GM12864 (cell line): ENCODE measurements around the gene CFAP46.
"Not testable (repeated sequence)": the region's sequence is repeated elsewhere in the genome, so short reads cannot be mapped to it uniquely, and the experiment has no call there.

Source experiments
- DNase-seq: peaks from one replicate; pipeline ENCODE4 v3.0.0-alpha.2; 2011; ENCODE audit warnings: low read depth
- H3K4me3 ChIP-seq: 2 replicates; pipeline ENCODE4 v1.5.1; 2011; ENCODE audit warnings: mild to moderate bottlenecking, low read depth, low read length, control low read depth
- TF ChIP-seq, protein P1 (sequence below): IDR thresholded peaks from 2 replicates; pipeline ENCODE4 v1.5.1; 2011; ENCODE audit warnings: low read depth, mild to moderate bottlenecking, moderate library complexity, low read length, control low read depth, inconsistent platforms; ENCODE audit errors: missing control alignments

Gene CFAP46

DNA sequence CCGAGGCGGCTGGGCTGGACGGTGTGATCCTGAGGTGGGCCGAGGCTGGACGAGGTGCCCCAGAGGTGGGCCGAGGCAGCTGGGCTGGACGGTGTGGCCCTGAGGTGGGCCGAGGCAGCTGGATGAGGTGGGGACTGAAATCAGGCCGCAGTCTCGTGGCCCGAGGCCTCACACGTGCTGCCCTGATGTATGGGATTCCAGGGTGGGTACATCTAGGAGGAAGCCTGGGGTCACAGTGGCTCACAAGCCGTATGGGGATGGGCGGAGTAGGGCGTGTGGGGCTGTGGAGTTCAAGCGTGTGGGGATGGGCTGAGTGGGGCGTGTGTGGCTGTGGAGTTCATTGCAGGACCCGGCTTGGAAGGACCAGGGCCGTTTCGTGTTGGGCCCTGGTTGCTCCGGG is 144.0 kb downstream of the CFAP46 start:
- no peak for DNase-seq
- H3K4me3 ChIP-seq, result no peak overlapping the region
- TF ChIP-seq, protein P1, sequence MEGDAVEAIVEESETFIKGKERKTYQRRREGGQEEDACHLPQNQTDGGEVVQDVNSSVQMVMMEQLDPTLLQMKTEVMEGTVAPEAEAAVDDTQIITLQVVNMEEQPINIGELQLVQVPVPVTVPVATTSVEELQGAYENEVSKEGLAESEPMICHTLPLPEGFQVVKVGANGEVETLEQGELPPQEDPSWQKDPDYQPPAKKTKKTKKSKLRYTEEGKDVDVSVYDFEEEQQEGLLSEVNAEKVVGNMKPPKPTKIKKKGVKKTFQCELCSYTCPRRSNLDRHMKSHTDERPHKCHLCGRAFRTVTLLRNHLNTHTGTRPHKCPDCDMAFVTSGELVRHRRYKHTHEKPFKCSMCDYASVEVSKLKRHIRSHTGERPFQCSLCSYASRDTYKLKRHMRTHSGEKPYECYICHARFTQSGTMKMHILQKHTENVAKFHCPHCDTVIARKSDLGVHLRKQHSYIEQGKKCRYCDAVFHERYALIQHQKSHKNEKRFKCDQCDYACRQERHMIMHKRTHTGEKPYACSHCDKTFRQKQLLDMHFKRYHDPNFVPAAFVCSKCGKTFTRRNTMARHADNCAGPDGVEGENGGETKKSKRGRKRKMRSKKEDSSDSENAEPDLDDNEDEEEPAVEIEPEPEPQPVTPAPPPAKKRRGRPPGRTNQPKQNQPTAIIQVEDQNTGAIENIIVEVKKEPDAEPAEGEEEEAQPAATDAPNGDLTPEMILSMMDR, result no peak

DNA sequence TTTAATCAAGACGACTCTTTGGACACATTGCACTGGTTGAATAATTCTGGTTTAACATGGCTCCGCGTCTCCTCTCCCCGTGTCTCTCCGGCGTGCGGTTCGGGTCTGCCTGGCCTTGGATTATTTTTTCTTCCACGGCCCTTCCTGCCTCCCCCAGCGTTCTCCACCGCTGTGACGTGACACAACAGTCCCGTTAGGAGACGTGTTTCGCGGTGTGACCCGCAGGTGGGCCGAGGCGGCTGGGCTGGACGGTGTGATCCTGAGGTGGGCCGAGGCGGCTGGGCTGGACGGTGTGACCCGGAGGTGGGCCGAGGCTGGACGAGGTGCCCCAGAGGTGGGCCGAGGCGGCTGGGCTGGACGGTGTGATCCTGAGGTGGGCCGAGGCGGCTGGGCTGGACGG is 144.4 kb downstream of the CFAP46 start:
- DNase-seq, H3K4me3 ChIP-seq: not testable (repeated sequence)

DNA sequence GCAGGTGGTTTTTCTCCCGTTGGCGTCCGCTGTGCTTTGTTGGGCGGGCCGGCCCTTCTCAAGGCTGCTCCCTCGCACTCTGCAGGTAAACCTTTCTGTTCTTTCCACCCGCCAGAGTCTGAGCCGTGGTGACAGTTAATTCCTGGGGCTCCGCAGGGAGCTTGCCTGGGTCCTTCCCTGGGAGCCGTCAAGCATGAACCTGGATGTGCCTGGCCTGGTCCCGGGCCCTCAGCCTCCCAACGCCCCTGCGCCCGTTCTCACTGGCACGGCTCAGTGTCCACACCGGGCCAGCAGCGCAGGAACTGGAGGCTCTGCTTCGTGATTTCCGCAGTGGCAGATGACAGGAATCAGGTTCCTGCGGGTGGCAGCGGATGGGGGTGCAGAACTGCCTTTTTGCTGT is 145.5 kb downstream of the CFAP46 start:
- no peak overlapping the region for H3K4me3 ChIP-seq
- TF ChIP-seq, protein P1, result no peak
- DNase-seq, result no peak

DNA sequence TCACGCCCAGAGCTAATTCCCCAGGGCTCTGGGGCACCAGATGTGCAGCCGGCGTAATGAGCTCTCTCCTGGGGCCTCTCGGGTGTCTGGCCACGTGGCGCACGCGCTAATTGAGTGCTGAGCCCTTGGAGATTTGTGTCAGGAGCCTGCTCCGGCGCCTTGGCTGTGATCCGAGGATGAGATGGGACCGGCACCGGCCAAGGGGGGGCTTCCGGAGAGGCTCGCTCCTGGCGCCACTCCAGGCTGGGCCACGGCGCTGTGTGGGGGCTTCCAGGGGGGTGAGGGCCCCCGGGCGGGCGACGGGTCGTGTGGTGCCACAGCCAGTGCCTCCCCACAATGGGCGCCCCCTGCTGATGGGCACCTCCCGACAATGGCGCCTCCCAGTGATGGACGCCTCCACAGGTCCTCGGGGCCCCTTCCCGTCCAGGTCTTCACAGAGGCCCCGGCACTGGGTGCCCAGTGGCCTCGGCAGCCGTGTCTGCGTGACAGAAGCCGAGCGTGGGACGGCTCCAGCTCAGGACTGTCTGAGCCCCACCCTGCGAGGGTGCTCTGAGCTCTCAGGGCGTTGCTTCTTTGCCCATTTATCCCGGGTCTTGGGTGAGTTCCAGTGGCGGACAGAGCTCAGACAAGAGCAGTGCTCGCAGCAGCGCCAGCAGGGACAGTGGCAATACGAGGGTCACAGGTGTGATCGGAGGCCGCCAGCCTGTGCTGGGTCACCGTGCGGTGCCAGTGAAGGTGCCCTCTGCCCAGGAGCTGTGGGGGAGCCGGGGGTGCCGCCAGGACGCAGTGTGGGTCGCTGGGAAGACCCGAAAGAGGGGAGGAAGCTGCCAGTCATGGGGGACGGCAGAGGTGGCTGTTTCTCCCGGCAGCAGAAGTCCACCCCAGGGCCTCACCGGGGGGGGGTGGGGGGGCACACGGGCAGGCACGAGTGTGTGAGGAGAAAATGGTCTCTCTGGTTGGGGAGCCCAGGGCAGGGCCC is 148.2 kb downstream of the CFAP46 start:
- no peak for DNase-seq
- H3K4me3 ChIP-seq, result no peak overlapping the region
- TF ChIP-seq, protein P1, result no peak

DNA sequence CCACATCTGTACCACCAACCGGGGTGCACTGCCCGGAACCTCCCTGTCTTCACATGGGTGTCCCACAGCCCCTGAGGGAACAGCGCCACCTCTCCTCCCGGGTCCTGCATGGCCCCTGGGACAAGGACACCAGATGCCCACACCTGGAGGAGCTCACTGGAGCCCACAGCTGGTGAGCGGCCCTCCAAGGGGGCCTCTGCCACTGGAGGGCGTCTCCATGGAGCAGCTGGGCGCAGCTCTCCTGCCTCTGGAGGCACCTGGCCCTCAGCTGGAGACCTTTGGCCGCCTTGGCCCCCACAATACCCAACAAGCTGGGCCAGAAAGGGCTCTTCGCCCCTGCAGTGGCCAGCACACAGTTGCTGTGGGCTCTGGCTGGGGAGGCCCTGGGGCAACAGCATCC is 149.2 kb downstream of the CFAP46 start:
- no peak for DNase-seq
- no peak overlapping the region for H3K4me3 ChIP-seq
- TF ChIP-seq, protein P1, result no peak

DNA sequence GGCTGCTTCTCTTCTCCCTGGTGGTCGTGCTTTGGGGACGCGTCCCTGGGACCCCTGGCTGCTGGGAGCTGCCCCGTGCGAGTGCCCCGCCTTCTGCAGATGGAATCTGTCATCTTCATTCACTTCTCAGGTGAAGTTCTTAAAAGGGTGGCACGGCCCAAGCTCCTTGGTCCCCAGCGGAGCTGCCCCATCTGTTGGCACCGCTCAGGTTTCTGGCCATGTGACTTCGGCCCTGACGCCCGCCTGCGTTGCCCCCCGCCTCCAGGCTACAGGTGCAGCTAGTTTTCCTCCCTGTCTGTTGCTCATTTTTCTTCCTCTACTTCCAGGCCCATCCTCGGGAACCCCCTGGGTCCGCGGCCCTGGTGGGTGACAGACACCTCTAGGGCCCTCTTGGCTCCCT is 149.6 kb downstream of the CFAP46 start:
- H3K4me3 ChIP-seq, result no peak overlapping the region
- no peak for DNase-seq
- TF ChIP-seq, protein P1, result no peak

DNA sequence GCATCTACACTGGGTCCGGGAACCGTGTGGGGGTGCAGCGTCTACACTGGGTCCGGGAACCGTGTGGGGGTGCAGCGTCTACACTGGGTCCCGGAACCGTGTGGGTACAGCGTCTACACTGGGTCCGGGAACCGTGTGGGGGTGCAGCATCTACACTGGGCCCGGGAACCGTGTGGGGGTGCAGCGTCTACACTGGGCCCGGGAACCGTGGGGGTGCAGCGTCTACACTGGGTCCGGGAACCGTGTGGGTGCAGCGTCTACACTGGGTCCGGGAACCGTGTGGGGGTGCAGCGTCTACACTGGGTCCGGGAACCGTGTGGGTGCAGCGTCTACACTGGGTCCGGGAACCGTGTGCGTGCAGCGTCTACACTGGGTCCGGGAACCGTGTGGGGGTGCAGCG is 150.3 kb downstream of the CFAP46 start:
- not testable (repeated sequence) for DNase-seq, H3K4me3 ChIP-seq
